ENCODE results near the gene PIBF1.
"Not testable (repeated sequence)": the region's sequence is repeated elsewhere in the genome, so short reads cannot be mapped to it uniquely, and the experiment has no call there.

The PIBF1 gene

DNA sequence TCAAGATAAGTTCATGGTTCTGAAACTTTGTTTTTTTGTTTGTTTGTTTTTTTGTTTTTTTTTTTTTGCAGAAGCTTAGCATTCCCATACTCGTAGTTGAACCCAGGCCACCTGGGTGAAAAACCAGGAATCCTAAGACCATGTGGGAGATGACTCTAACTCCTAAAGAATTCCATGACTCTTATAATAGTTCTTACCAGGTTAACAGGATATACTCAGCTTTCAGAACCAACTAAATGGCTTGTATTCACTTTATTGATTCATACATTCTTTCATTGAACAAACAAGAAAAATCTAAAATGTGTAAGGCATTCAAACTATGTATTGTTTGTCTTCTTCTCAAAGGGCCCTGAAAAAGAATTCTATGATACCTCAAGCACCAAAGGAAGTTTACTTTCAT, 236.4 kb downstream of the PIBF1 start:
- DNase-seq (ENCODE audit: low read depth): no peak

DNA sequence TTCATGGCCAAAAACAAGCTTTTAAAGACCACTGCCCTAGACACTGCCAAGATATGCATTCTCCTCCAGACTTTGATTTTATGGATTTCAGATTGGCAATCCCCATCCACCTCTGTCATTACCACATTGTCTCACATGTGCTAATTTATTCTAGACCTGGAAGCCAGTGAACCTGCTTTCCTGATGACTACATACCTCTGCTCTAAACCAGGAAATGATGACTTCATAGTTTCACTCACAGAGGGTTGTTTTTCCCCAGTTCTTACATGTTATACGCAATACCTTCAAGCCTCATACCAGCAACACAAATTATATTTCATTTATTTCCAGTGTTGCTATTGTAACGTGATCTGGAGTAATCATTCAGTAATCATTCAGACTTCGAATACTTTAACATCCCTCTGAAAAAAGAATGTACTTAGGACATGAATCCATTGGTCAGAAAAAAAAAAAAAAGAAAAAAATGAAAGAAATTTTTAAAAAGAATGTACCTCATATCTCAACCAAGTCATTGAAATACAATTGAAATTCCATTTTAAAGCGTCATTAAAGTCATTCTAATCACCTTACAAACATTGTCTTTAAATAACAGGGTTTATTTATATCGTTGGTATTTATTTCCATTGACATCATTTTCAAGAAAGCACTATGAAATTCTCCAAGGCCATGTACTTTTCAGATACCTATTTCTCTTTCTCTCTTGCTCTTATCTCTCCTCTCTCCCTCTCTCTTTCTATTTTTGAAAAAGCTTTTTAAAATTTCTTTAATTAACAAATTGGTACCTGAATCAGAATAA, 243.5 kb downstream of the PIBF1 start:
- no peak for DNase-seq (ENCODE audit: low read depth)

DNA sequence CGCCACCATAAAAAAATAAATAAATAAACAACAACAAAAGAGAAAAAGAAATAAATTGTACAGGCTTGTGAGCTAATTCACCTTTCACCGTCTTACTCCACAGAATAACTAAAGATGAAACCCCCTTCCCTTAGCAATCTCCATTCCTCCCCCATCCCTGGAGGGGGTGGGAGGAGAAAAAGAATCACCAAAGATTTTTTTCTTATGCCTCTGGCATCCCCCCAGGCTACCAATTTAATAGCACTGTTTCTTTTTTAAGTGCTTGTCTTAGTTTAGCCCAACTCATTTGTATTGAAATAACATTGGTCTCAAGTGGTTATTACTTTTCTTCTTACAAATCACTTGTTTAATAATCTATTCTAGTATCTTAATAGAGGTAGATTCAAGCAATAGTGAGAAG, 253.0 kb downstream of the PIBF1 start:
- no peak for DNase-seq (ENCODE audit: low read depth)

DNA sequence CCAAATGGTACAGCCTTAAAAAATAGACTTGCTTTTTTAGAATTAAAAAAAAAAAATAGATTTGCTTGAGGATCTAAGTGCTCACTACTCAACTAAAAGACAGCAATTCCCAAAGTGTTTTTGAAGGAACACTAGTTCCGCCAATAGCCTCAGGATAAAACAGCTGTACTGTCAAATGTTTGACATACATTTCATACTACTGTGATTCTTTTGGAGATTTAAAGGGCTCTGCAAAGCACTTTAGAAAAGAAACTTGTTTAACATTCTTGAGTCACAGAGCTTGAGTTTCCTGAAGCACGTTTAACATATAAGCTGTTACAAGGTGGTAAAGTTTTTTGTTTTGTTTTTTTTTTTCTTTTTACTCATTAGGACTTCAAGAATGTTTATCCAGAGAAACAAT, 253.7 kb downstream of the PIBF1 start:
- DNase-seq (ENCODE audit: low read depth): no peak

DNA sequence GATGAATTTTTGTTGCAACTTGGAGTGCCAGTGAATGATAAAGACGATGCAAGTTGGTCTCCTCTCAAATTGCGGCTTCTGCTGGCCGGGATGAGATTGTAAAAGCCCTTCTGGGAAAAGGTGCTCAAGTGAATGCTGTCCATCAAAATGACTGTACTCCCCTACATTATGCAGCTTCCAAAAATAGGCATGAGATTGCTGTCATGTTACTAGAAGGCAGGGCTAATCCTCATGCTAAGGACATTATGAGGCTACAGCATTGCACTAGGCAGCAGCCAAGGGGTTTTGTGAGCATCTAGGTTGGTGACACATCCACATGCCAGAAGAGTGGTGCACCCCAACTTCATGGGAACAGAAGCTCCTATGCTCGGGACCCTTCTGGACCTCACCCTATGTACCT, 254.6 kb downstream of the PIBF1 start:
- DNase-seq (ENCODE audit: low read depth): no peak

DNA sequence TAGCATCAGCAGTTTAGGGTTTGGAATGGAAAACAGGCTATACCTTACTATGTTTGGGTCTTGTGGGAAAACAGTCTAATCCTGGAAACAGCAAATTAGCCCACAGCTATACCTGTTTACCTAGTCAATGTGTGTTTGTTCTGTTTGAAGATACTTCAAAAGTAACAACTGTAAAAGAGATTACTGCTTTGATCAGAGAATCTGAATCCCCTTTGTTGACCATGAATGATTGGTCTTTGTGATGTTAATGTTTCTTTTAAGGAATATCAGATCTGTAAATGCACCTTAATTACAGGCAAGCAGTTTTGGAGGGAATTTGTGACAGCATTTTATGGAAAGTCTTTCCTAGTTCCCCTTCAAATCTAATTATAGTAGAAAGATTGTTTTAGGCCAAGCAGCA, 256.1 kb downstream of the PIBF1 start:
- DNase-seq (ENCODE audit: low read depth): no peak

DNA sequence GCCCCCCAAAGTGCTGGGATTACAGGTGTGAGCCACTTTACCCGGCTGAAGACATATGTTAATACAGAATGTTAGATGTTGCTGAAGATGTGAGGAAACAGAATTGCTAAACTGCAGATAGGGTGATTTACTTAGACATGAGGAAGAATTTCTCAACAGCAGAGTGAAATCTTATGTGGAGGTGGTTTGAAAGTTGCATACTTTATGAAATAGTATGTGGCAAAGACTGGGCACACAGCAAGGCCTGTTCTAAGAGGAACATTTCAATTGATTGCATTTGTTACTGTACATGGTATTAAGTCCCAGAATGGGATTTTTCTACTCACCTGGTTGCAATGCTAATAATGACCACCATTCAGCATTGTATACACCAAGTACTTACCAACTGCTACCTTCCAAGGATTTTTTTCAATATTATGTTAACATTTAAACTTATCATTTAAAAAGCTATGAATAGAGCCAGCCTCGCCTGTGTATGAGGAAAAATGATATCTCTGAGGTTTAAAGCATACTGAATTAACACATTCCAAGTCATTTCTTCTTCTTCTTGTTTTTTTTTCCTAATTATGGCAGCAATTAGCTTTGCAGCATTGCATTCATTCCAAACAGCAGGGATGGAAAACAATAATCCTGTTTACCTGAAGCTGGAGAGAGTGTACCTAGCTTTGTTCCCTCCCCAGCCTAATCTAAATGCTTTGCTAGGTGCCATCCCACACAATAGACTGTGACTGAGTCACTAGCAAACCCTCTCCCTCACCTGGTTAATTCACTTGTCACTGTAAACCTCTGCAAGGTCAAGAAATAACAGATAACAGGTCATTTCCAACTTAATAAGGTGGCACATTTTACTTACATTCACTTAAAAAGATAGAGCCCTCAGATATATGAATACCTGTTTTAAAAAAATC, 257.5 kb downstream of the PIBF1 start:
- DNase-seq (ENCODE audit: low read depth): no peak

DNA sequence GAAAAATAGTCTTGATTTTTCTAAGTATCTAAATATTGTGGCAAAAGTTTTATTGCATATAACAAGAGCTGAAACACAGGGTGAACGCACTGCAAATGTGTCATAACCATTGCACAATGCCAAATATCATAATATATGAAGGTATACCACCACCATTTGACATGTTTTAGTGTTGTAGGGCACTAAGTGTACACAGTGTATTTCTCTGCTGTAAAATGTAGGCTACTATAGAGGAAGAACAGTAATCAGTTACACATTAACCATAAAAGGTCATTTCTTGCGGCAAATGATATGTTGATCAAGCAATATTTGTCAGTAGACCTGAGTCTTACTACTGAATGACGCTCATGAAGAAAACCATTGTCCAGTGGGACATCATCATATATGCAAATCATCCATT, 258.6 kb downstream of the PIBF1 start:
- no peak for DNase-seq (ENCODE audit: low read depth)

DNA sequence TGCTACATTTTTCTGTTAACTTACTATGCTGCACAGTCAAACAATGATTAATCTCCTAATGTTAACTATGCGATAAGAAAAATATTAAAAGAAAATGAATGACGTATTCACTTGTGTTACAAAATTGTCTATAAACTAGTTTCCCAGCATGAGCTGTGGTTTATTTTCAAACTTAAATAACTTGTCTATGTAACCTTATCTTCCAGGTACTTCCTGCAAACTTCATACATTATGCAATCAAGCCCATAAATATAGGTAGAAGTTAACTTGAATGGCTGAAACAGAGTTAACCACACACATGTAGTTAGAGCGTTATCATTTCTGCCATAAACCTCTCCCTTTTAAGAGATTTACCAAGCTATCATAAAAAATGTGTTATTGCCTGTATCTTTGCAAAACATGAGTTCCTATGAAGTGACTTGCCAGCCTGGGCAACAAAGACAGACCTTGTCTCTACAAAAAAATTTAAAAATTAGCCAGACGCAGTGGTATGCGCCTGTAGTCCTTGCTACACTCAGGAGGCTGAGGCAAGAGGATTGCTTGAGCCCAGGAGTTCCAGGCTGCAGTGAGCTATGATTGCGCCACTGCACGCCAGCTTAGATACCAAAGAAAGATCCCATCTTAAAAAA, 259.1 kb downstream of the PIBF1 start:
- DNase-seq (ENCODE audit: low read depth): no peak

DNA sequence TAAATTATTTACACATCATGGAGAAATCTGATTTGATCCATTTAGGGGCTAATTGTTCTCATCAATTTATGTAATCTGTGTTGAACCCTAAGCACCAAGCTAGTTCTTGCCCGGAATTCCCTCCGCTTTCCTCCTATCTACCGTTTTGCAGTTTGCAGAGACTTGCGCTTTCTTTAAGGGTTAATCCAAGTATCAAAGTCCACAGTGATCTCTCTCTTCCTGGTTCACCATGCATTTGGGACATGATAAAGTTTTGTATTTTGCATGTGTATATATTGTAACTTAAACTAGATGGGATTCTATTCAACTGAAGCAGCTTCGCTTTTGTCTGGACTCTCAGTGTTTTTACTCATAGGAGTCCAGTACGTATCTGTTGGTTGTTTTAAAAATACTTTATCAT, 263.1 kb downstream of the PIBF1 start:
- no peak for DNase-seq (ENCODE audit: low read depth)

DNA sequence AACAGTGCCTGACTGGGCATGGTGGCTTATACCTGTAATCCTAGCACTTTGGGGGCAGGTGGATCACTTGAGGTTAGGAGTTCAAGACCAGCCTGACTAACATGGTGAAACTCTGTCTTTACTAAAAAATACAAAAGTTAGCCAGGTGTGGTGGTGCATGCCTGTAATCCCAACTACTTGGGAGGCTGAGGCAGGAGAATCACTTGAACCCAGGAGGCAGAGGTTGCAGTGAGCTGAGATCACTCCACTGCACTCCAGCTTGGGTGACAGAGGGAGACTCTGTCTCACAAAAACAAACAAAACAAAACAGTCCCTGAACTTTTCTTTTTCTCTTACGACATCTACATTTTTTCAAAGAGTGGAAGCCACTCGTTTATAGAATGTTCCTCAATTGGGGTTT, 266.7 kb downstream of the PIBF1 start:
- DNase-seq (ENCODE audit: low read depth): not testable (repeated sequence)

DNA sequence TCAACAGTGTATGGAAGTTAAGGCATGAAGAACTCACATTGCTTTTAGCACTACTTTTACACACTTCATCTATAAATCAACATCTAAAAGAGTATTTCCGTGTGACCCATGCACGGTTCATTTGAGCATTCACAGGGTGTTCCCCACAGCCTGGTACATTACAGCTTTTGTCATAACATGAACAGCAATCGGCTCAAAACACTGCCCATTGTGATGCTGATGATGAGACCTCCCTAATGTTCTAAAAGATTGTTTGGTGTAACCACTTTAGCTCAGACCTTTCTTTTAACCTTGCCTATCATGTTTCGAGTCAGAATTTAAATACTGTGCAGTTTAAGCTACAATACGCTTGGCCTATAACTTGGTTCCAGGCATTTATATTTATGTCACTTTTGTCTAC, 272.8 kb downstream of the PIBF1 start:
- no peak for DNase-seq (ENCODE audit: low read depth)

DNA sequence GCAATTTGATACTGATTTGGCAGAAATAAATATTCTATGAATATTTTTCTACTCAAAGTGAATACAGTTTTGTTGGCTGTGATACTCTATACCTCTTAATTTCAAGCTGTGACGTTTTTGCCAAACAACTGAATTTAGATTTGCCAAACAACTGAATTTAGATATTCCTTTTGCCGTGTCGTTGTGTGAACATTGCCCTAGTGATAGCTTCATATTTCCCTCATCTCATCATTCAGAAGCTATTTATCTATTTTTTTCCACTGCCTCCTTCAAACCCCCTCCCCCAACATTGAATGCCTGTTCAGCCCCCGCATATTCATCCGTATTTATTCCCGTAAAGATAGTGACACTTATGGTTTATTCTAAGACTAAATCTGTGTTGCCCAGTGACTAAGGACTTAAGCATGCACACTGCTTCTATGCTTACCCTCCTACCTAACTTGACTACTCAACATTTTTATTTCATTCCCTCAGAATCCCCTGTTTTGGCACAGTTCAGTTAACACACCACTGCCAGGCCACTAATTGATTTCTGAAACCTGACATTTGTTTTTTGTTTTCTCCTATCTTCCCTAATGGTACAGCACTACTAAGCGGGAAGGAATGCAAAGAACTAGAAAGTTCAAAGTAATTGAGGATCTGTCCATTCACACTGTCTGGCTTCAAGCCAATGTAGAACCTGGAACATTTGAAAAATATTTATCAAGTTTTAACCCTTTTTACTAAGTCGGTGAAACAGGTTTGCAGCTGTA, 274.1 kb downstream of the PIBF1 start:
- peak; percentile 27 for DNase-seq (ENCODE audit: low read depth)

DNA sequence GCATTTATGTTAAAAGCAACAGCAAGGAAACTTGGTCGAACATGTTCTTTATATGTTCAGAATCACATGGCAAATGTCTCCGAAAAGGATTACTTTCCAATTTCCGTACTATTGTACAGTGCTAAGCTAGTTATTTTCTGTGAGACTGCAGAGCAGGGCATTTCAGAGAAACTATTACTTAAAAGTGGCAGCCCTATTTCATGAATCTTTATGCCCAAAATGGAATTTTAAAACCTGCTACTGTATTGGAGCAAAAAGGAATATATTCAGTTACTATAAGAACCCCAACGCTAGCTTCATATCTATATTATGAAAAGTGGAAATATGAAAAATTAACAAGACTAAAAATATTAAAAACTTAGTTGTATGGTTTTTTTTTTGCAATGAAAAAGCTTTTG, 274.6 kb downstream of the PIBF1 start:
- DNase-seq (ENCODE audit: low read depth): no peak

DNA sequence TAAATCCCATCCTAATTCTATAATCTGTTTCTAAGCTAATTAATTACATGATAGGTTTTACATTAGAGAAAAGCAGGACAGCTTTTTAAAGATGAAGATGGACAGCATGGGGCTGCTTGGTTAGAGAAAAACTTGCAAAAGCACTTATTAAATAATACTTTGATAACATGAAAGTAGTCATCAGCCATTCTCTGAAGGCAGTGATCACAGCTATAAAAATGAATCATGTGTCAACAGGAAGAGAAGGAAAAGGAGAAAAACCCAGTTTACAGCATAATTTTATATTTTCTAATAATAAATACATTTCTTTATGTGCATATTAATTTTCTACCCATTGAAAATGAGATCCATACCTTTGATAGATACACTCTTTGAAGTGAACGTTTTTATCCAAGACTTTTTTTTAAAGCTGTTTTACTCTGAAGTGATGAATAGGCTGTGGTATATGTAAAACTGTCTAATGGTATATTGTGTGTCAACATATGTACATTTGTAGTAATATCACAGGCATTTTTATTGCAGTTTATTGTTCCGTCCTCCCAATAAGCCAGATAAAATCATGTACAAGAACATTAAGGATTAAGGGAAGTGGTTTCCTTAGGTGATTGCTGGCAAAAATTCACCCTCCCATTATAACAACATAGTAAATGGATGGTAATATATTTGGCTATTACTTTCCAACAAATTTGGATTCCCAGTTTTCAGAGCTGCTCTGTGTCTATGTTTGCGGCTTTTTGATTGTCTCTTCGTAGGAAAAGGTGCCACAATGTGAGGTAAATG, 275.5 kb downstream of the PIBF1 start:
- DNase-seq (ENCODE audit: low read depth): no peak

DNA sequence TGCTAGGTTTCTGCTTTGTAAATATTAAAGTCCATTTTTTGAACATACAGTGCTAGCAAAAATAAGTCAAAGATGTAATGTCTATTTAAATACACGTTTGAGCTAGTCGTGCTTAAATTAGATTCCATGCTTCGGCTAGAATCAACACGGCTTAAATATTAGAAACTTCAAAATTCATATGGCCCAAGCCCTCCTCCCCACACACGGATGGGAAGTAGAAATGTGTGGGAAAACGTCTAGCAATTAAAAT, 276.1 kb downstream of the PIBF1 start:
- no peak for DNase-seq (ENCODE audit: low read depth)

DNA sequence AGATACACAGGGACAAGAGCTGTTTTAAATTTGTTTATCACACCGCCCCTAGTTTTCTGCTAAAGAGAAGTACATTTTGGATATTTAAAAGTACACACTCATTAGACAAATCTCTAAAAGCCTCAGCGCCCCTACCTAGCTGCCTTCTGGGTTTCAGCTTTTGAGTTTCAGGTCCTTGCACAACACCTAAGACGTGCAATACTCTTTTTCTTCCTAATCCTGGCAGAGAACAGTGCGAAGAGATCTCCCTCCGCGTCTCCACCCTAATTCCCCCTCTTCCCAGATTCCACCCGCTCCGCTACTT, 276.5 kb downstream of the PIBF1 start:
- no peak for DNase-seq (ENCODE audit: low read depth)

DNA sequence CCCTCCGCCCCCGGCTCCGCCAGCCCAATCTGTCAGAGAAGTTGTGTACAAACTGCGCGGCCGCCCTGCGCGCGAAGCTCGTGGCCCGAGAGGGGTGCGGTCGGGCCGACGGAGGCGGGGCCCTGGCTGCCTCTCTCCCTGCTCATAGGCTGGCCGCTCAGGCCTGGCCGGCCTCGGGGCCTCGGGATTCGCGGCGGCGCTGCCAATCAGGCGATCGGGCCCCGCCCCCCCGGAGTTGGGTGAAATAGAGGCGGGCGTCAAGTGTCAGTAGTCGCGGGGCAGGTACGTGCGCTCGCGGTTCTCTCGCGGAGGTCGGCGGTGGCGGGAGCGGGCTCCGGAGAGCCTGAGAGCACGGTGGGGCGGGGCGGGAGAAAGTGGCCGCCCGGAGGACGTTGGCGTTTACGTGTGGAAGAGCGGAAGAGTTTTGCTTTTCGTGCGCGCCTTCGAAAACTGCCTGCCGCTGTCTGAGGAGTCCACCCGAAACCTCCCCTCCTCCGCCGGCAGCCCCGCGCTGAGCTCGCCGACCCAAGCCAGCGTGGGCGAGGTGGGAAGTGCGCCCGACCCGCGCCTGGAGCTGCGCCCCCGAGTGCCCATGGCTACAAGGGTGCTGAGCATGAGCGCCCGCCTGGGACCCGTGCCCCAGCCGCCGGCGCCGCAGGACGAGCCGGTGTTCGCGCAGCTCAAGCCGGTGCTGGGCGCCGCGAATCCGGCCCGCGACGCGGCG, 277.0 kb downstream of the PIBF1 start, which contains the start of gene KLF5:
KLF5 (plus strand) TSS at position 270 of the 724 bp plus-strand sequence; CDS start at position 593, 323 bp downstream.
- DNase-seq (ENCODE audit: low read depth): peak; percentile 61

DNA sequence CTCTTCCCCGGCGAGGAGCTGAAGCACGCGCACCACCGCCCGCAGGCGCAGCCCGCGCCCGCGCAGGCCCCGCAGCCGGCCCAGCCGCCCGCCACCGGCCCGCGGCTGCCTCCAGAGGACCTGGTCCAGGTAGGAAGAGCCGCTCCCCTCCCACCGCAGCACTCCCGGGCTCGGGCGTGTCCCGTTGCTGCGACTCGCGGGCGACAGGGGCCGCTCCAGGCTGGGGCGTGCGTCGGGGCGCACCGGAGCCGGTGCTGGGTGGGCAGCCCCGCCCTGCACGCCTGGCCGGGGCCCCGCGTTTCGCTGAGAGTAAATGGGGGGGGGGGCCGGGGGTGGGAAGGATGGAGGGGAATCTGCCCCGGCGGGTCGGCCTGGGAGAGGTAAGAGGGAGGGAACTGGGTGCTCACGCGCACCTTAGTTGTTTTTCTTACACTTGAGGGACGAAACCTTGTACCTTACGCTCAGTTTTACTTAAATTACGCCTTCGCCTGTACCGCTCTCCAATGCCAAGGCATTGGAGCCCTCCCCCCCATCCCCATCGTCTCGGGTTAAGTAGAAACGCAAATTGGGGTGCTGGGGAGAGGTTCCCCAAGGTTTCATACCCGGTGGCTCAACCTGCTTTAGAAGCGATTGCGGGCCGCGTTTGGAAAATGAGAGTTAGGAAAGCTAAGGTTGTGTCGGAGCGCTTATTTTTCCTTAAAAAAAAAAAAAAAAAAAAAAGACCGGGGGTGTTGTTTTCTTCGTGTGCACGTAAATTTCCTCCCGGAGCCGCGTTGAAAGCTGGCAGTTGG, 277.7 kb downstream of the PIBF1 start:
- no peak for DNase-seq (ENCODE audit: low read depth)
